Putamen (tissue), 1 donor: Measurements from ENCODE around the gene LRRK2.
"Not testable (repeated sequence)": the region's sequence is repeated elsewhere in the genome, so short reads cannot be mapped to it uniquely, and the experiment has no call there.

Source experiments
- DNase-seq: peaks from one replicate; pipeline ENCODE4 v3.0.0-alpha.2; 2016; ENCODE audit warnings: low spot score

The LRRK2 gene

DNA sequence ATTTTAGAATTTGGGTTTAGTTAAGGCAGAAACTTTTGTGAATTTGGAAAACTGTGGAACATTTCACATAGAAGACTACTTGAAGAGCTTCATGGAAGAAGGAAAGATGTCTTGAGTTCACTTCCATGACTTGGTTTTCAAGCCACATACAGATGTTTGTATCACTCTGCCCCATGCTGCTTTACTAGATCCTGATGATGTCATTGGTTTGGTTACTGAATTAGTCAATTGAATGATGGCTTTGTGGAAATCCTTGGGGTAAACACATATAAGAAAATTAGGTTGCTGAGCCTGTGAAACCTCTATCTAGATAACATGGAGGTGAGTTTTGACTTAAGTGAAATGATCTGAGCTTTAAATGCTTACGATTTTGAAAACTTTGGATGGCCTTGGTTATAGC, 90.6 kb downstream of the LRRK2 start:
- no peak for DNase-seq

DNA sequence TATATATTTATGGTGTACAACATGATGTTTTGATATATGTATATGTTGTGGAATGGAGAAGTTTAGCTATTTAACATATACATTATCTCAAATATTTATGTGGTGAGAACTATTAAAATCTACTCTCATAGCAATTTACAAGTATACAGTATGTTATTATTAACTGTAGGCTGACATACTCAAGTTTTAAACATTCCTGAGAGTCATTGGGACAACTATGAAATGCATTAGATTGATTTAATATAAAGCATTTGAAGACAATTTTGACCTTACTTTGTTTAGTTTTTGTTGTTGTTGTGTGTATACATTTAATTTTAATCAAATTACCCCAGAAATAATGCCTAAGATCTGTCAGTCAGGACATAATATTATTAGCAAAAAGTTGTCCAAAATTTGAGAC, 99.5 kb downstream of the LRRK2 start:
- no peak for DNase-seq

DNA sequence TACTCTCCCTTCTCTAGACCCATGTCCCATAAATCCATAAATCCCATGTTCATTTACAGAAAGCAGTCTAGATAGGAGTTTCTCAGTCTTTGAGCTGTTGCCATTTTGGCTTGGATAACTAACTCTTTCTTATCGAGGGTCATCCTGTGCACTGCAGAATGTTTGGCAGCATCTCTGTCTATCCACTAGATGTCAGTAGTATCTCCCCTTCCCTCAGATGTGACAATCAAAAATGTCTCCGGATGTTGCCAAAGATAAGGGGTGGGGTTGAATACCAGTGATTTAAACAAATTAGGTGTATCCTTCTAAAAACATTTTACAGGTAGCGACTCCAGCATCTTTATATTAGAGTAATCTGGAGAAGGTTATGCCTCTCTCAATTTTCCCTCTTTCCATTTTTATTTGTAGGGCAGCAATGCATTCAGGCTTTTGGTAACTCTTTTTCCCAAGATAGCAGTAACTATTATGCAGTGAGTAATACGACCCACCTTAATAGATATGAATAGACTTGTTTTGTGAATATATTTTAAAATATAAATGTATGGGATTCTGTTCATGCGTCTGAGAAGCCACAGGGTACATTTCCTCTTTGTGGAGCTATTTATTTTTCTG, 100.7 kb downstream of the LRRK2 start:
- peak; percentile 7 for DNase-seq

GRCh38 chr12:40327535-40327934, 102.7 kb downstream of the LRRK2 start:
- no peak for DNase-seq

DNA sequence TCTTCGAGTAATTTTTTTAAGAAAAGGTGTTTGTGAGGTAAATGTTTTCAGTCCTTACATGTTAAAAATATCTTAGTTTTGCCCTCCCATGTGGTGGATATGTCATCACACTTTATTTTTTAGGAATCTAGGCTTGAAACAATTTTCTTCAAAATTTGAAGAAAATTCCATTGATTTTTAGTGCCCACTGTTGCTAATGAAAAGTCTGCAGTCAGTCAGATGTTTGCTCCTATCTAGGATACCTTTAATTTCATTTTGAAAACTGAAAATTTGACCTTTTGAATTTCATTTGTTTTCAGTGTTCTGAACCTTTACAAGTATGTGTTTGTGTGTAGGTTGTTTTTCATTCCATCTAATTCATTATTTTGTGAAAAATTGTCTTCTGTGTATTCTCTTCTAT, 105.4 kb downstream of the LRRK2 start:
- DNase-seq: no peak

DNA sequence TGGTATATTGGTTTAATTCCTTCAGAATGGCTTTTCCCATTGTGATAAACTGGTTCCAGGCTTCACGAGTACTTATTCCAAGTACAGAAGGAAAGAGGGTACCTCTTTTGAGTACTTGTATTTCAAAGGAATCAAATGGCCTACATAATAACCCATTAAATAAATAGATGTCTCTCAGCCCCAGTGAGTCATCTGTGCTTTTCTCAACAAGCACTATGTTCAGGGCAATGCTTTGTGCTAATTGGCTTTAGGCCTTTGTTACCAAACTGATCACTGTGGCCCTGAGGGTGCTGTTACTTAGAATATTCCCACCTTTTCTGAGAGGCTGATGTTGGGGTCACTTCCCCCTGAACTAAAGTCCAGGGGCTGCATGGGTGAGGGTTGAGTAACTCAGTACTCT, 107.1 kb downstream of the LRRK2 start:
- DNase-seq: no peak

DNA sequence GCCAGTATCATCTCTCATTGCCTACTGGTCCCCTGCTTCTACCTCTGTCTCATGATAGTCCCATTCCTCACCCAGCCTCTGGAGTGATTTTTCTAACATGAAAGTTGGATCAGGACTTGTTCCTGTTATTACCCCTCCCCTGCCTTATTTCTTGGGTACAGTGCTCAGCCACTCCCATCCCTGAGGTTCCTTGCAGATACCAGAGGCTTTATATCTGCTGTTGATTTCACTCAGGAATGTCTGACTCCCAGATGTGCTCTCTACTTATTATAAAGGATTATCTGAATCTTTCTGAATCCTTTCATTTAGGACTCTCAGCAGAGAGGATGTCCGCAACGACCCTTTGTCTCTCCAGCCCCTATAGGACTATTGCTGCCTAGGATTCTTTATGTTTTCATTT, 111.2 kb downstream of the LRRK2 start:
- DNase-seq: no peak

DNA sequence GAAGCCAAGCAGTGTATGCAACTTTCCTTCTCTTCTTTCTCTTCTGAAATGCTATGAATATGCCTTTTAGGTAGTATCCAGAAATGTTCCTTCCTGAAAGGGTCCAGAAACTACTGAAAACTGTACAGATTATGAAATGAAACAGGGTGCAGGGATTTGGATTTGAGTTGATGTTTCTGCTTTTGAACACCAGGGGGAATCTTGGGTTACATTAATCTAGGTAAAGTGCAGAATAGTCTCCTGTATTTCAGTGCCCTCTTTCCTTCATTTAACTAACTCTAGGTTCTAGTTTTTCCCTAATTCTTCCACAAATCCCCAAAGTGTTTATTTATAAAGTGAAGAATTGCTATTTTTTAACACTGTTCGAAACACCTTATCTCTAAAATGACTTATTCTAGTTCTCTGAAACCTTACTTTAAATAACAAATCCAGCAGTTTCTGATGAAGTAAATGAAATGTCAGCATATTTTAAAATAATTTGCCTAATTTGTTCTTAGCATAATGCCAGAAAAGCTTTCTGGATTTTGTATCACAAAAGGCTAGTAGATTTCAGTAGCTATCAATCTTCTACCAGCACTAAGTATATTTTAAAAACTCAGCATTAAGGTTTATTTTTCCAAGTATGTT, 111.9 kb downstream of the LRRK2 start:
- DNase-seq: peak; percentile 9

GRCh38 chr12:40338071-40338470, 113.3 kb downstream of the LRRK2 start:
- DNase-seq: no peak

DNA sequence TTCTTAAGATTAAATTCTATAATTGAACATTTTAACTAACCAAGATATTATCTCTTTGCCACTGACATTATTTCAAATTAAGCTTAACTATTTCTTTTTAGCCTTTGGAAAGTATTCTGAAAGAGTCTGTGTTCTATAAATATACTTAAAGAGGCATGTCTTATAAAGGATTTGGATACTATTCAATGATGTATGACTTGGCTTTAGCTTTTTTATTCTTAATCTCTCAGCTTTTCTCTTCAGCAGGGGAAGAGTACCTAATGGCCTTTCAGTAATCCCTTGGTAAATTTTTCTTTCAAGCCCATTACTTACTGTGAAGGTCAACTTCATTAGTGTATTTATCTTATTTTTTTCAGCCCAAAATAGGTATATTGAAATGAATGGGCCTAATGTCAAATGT, 113.8 kb downstream of the LRRK2 start:
- DNase-seq: no peak

DNA sequence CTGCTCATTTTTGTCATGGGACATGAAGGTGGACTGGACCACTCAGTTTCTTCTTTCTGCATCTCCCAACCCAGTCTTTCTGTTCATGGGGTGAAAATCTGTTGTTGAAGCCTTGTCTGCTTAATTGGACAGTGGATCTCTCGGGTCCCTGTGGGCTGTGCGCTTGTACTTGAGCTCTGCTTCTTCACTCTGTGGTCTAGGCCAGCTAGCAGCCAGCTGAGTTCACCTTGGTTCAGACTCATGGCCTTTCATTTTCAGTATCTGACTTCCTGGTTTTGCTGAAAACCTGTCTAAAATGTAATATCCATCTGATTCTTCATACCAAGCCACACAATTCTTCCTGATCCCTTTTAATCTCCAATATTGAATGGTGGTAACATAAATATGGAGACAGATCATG, 117.2 kb downstream of the LRRK2 start:
- no peak for DNase-seq

- no peak for DNase-seq
These were observed 118.3 kb downstream of the LRRK2 start for GRCh38 chr12:40343124-40343523.

GRCh38 chr12:40344312-40344711, 119.5 kb downstream of the LRRK2 start:
- no peak for DNase-seq

DNA sequence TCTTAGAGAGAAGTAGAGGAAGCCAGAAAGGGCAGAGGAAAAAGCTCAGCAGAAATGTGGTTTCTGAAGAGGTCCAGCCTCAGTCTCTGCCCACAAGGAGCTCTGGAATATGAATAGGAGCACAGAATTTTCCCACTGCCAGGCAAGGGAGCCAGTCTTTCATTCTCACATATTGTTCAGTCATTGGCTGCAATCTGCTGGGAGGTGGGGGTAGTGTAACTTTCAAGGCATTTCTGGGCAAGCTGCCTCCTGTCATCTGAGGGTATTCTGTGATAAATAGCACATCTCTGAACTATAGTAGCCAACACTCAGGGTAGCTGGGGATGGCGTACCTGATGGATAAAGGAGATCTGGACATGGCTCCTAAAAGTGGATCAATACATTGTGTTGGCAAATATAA, 127.2 kb downstream of the LRRK2 start:
- no peak for DNase-seq

DNA sequence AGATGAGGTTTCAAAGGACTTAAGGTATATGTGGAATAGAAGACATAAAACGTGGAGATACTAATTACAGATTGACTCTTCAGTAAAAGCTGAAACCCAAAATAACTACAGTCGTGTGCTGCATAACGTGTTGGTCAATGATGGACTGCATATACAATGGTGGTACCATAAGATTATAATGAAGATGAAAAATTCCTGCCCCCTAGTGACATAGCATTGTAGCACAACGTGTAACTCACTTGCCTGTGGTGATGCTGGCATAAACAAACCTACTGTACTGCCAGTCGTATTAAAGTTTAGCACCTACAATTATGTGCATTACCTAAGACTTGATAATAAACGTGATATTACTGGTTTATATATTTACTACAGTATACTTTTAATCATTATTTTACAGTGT, 150.3 kb downstream of the LRRK2 start:
- DNase-seq: no peak

DNA sequence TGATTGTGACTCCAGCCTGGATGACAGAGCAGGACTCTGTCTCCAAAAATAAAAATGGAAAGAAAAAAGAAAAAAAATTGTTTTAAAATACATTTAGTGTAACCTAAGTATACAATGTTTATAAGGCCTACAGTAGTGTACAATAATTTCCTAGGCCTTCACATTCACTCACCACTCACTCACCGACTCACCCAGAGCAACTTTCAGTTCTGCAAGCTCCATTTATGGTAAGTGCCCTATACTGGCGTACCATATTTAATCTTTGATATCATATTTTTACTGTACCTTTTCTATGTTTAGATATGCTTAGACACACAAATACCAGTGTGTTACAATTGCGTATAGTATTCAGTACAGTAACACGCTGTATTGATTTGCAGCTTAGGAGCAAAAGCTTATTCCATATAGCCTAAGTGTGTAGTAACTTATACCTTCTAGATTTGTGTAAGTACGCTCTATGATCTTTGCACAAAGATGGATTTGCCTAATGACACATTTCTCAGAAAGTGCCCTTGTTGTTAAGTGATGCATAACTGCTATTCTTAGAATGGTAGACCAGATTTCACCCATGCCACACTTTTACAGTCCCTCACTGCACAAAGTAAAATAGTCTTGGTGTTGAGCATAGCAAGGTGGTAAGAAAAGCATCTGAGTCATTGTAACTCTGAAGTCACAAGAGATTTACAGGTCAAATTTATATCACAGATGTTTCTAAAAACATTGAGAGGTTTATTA, 151.9 kb downstream of the LRRK2 start:
- DNase-seq: no peak

GRCh38 chr12:40378691-40379090, 153.9 kb downstream of the LRRK2 start:
- DNase-seq: no peak

DNA sequence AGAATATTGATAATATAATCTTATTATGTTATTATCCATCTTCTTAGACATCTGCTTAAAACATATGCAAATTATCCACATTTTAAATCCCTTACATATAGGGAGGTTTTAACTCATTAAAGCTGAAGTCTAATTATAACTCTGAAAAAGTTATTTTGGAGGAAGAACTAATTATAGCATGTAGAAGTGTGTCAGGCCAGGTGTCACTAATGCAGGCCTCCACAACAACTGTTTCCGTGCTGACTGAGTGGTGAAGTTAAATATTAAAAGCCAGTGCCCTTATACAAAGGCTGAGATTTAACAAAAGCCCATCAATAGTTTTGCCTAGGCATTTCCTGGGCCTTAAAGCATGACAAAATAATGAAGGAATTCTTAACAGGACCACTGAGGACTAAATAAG, 157.4 kb downstream of the LRRK2 start:
- no peak for DNase-seq

DNA sequence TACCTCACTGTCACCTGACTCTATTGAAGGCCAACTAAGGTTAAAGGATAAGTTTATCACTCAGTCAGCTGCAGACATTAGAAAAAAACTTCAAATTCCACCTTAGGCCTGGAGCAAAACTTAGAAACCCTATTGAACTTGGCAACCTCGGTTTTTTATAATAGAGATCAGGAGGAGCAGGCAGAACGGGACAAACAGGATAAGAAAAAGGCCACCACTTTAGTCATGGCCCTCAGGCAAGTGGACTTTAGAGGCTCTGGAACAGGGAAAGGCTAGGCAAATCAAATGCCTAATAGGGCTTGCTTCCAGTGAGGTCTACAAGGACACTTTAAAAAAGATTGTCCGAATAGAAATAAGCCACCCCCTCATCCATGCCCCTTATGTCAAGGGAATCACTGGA, 162.5 kb downstream of the LRRK2 start:
- not testable (repeated sequence) for DNase-seq

GRCh38 chr12:40390980-40391379, 166.2 kb downstream of the LRRK2 start:
- no peak for DNase-seq

GRCh38 chr12:40393026-40393425, 168.2 kb downstream of the LRRK2 start:
- DNase-seq: no peak

DNA sequence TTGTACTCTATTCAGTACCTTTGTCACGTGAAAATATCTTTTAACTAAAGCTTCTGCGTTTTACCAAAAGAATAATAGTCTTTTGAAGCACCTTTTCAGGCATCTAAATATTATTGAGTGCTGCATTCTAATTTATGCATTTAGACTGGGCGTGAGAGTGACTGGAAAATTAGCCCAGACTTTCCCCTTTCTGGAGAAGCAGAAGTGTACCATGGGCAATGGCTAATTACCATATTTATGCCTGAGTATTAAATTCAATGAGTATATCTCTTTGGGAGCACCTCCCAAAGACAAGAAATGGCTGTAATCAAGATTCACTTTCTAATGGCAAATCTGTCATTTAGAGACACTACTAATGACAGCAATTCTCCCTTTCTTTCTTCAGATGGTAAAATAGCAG, 174.9 kb downstream of the LRRK2 start:
- no peak for DNase-seq

DNA sequence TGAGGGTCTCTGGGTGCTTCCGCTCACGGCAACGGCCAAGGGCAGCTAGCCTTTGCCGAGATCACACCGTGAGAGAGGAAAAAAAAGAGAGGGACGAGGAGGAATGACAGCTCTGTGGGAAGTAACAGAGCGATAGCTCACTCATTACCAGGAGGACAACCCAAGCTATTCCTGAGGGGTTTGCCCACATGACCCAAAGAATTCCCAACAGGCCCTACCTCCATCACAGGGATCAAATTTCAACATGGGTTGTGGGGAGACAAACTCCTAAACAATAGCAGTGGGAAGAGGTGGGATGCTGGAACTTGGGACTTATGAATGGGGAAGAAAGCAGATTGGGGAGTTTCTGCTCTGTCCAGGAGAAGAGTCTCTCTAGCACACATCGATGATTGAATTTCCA, 180.6 kb downstream of the LRRK2 start:
- no peak for DNase-seq
